DLD1 (cell line): ENCODE data around the gene SPIRE1.
"Not testable (repeated sequence)": the region's sequence is repeated elsewhere in the genome, so short reads cannot be mapped to it uniquely, and the experiment has no call there.

Source experiments
- in situ Hi-C: cut with HindIII; loops from 2 replicates; pipeline ENCODE4 v1.10.0; 2017; ENCODE audit warnings: low sequenced_read_pairs

SPIRE1 gene

GRCh38 chr18:12497839-12498238 lies 160.1 kb downstream of the SPIRE1 start:
- in situ Hi-C loops = no loop called here

GRCh38 chr18:12497296-12497695 lies 160.6 kb downstream of the SPIRE1 start:
- in situ Hi-C loops = no loop called here

GRCh38 chr18:12492907-12493306 lies 165.0 kb downstream of the SPIRE1 start:
- in situ Hi-C loops = no loop called here

- in situ Hi-C loops = no loop called here
Observed at GRCh38 chr18:12491611-12492435, 166.1 kb downstream of the SPIRE1 start.

GRCh38 chr18:12485479-12486105 lies 172.3 kb downstream of the SPIRE1 start:
- in situ Hi-C loops = no loop called here

GRCh38 chr18:12481915-12482314 lies 176.0 kb downstream of the SPIRE1 start:
- in situ Hi-C loops = not testable (repeated sequence)

- in situ Hi-C loops = no loop called here
Observed at GRCh38 chr18:12479982-12480381, 177.9 kb downstream of the SPIRE1 start.

- in situ Hi-C loops = no loop called here
Observed at GRCh38 chr18:12479536-12479935, 178.4 kb downstream of the SPIRE1 start.

- in situ Hi-C loops = no loop called here
Observed at GRCh38 chr18:12478269-12479047, 179.4 kb downstream of the SPIRE1 start.

- in situ Hi-C loops = no loop called here
Observed at GRCh38 chr18:12477606-12478005, 180.3 kb downstream of the SPIRE1 start.

- in situ Hi-C loops = no loop called here
Observed at GRCh38 chr18:12476955-12477354, 181.0 kb downstream of the SPIRE1 start.

GRCh38 chr18:12474876-12475275 lies 183.0 kb downstream of the SPIRE1 start:
- in situ Hi-C loops = no loop called here

GRCh38 chr18:12474146-12474545 lies 183.8 kb downstream of the SPIRE1 start:
- in situ Hi-C loops = no loop called here

GRCh38 chr18:12470382-12471075 lies 187.4 kb downstream of the SPIRE1 start:
- in situ Hi-C loops = no loop called here

- in situ Hi-C loops = no loop called here
Observed at GRCh38 chr18:12468445-12468844, 189.5 kb downstream of the SPIRE1 start.

- in situ Hi-C loops = no loop called here
Observed at GRCh38 chr18:12464731-12465130, 193.2 kb downstream of the SPIRE1 start.

GRCh38 chr18:12463191-12463590 lies 194.7 kb downstream of the SPIRE1 start:
- in situ Hi-C loops = no loop called here

- in situ Hi-C loops = no loop called here
Observed at GRCh38 chr18:12462242-12462641, 195.7 kb downstream of the SPIRE1 start.

GRCh38 chr18:12461326-12461725 lies 196.6 kb downstream of the SPIRE1 start:
- in situ Hi-C loops = no loop called here

GRCh38 chr18:12460874-12461273 lies 197.0 kb downstream of the SPIRE1 start:
- in situ Hi-C loops = no loop called here

GRCh38 chr18:12458771-12459170 lies 199.1 kb downstream of the SPIRE1 start:
- in situ Hi-C loops = no loop called here
